ENCODE measurements around the gene VEZF1.
A peak's percentile ranks its signal among the peaks of the same experiment; 100 is the strongest.

VEZF1 gene, protein sequence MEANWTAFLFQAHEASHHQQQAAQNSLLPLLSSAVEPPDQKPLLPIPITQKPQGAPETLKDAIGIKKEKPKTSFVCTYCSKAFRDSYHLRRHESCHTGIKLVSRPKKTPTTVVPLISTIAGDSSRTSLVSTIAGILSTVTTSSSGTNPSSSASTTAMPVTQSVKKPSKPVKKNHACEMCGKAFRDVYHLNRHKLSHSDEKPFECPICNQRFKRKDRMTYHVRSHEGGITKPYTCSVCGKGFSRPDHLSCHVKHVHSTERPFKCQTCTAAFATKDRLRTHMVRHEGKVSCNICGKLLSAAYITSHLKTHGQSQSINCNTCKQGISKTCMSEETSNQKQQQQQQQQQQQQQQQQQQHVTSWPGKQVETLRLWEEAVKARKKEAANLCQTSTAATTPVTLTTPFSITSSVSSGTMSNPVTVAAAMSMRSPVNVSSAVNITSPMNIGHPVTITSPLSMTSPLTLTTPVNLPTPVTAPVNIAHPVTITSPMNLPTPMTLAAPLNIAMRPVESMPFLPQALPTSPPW

DNA sequence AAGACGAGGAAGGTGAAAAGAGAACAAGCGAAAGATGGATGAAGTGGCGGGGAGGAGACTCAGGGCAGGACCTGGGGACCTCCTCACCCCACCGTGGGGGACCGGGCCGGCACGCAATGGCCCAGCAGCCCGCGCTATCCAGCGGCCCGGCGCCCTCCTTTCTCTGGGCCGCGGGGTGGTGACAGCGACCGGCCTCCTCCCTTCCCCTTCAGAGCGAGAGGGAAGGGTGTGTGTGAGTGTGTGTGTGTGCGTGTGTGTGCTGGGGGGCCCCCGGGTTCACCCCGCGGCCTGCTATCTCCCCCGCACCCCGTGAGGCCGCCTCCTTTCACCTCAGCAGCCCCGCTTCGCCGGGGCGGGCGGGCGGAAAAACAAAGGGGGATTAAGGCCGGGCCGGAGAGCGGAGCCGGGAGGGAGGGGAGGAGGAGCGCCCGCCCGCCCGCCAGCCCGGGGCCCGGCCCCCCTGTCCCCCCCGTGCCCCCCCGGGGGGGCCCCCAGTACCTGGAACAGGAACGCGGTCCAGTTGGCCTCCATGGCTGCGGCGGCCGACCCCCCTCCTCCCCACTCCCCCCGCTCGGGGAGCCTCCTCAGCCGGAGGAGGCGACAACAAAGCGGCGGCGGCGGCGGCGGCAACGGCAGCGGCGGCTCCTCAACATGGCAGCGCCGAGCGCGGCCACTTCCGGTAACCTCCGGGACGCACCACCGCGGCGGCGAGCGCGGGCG is at the start of gene VEZF1:
Gene VEZF1, minus strand, starts transcription at position 674 of the 720 bp plus-strand sequence. Its CDS starts 143 bp downstream, at position 531.
- peaks cover 19% of the 10 kb centered on the region for H3K4me1 ChIP-seq (ENCODE audit: insufficient read depth, low read length)

GRCh38 chr17:58032691-58033415 is 44.8 kb upstream of the VEZF1 start:
- no peak overlapping the region for H3K9ac ChIP-seq (ENCODE audit: low read depth, low read length)
- no peaks in the 10 kb centered on the region for H3K9me3 ChIP-seq (ENCODE audit: control insufficient read depth, insufficient read depth, low read length)

More for the DNA sequence above, at the start of gene VEZF1:
- H3K9me3 ChIP-seq (ENCODE audit: control insufficient read depth, insufficient read depth, low read length) = no peaks in the 10 kb centered on the region
- H3K9ac ChIP-seq (ENCODE audit: low read depth, low read length) = peak within 1 kb of the TSS; percentile 80
- H3K36me3 ChIP-seq (ENCODE audit: insufficient read depth, low read length) = peaks cover 1% of the 10 kb centered on the region; the same call in 1 of the 2 replicates

GRCh38 chr17:58028578-58028977 is 40.5 kb upstream of the VEZF1 start:
- Histone ChIP-seq H3K36me3 (ENCODE audit: insufficient read depth, low read length) (no peaks in the 10 kb centered on the region), H3K9me3 (ENCODE audit: control insufficient read depth, insufficient read depth, low read length) (no peaks in the 10 kb centered on the region), H3K4me1 (ENCODE audit: insufficient read depth, low read length) (peaks cover 13% of the 10 kb centered on the region), H3K9ac (ENCODE audit: low read depth, low read length) (no peak overlapping the region)

More at GRCh38 chr17:58032691-58033415, 44.8 kb upstream of the VEZF1 start:
- Histone ChIP-seq H3K36me3 (ENCODE audit: insufficient read depth, low read length) (no peaks in the 10 kb centered on the region), H3K4me1 (ENCODE audit: insufficient read depth, low read length) (peaks cover 15% of the 10 kb centered on the region)

DNA sequence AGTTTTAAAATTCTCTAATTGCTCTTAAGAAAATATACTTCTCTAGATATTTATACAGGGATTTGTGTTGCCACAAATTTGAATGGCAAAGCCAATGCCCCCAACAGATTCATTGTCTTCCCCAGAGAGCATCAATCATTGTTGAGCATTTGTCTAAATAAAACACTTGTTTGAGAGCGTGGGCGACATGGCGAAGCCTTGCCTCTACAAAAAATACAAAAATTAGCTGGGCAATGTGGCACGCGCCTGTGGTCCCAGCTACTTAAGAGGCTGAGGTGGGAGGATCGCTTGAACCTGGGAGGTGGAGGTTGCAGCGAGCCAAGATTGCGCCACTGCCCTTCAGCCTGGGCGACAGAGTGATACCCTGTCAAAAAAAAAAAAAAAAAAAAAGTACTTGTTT is 32.3 kb upstream of the VEZF1 start:
- Histone ChIP-seq H3K4me1 (ENCODE audit: insufficient read depth, low read length) (no peaks in the 10 kb centered on the region), H3K9ac (ENCODE audit: low read depth, low read length) (no peak overlapping the region), H3K36me3 (ENCODE audit: insufficient read depth, low read length) (no peaks in the 10 kb centered on the region), H3K9me3 (ENCODE audit: control insufficient read depth, insufficient read depth, low read length) (no peaks in the 10 kb centered on the region; the same call in 1 of the 2 replicates)

- Histone ChIP-seq H3K9me3 (ENCODE audit: control insufficient read depth, insufficient read depth, low read length) (no peaks in the 10 kb centered on the region; the same call in 1 of the 2 replicates), H3K9ac (ENCODE audit: low read depth, low read length) (no peak overlapping the region), H3K36me3 (ENCODE audit: insufficient read depth, low read length) (no peaks in the 10 kb centered on the region), H3K4me1 (ENCODE audit: insufficient read depth, low read length) (no peaks in the 10 kb centered on the region)
Observed at GRCh38 chr17:58019521-58019920, 31.5 kb upstream of the VEZF1 start.

DNA sequence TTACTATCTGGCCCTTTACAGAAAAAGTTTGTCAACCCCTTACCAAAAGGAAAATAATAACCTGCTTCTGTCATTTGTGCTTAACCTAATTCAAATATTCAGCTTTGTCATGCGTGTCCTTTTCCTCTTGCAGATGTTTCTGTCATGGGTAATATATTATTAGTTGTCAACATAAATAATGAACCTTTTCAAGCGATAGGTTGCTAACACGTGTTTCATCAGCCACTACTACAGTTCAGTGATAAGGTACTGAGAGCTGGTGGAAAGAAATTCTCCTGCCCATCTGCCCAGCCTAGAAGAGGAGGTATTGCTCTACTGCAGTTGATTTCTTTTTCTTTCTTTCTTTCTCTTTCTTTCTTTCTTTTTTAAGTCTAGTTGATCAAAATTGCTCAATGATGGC is 31.0 kb upstream of the VEZF1 start:
- Histone ChIP-seq H3K4me1 (ENCODE audit: insufficient read depth, low read length) (no peaks in the 10 kb centered on the region), H3K9ac (ENCODE audit: low read depth, low read length) (no peak overlapping the region), H3K36me3 (ENCODE audit: insufficient read depth, low read length) (no peaks in the 10 kb centered on the region), H3K9me3 (ENCODE audit: control insufficient read depth, insufficient read depth, low read length) (no peaks in the 10 kb centered on the region; the same call in 1 of the 2 replicates)

GRCh38 chr17:58010067-58010799 is 22.2 kb upstream of the VEZF1 start:
- H3K36me3 ChIP-seq (ENCODE audit: insufficient read depth, low read length) = peaks cover 7% of the 10 kb centered on the region
- no peak overlapping the region for H3K9ac ChIP-seq (ENCODE audit: low read depth, low read length)
- peaks cover 5% of the 10 kb centered on the region for H3K4me1 ChIP-seq (ENCODE audit: insufficient read depth, low read length)
- no peaks in the 10 kb centered on the region for H3K9me3 ChIP-seq (ENCODE audit: control insufficient read depth, insufficient read depth, low read length)

DNA sequence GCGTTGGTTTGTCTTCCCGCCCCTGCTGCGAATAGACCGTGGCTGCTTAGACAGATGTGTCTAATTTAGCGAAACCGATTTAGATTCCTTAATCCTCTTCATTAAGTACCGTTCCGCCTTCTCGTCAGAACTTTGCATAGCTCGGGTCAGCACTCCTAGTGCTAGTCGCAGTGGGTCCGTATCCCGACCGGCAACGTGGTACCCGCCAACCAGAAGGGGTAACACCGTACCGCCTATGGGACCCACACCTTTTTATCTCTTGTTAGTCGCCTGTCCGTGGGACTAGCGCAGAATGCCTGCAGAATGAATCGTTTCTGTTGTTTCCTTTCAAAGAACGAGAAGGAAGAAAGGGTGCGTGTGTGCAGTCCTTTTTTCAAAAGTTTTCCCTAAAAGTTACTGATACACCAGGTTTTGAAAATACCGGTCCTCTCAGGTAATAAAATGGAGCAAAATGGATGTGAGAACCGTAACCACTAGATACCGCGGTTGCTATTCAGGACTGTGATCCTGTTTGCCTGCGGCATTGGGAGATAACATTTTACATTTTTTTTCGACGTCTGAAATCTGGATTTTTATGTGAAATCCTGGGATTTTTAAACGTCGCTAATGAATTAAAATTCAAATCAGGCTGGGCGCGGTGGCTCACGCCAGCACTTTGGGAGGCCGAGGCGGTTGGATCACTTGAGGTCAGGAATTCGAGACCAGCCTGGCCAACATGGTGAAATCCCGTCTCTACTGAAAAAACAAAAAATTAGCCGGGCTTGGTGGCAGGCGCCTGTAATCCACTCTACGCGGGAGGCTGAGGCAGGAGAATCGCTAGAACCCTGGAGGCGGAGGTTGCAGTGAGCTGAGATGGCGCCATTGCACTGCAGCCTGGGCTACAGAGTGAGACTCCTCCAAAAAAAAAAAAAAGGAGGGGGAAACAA is 20.0 kb upstream of the VEZF1 start:
- Histone ChIP-seq H3K9me3 (ENCODE audit: control insufficient read depth, insufficient read depth, low read length) (no peaks in the 10 kb centered on the region), H3K9ac (ENCODE audit: low read depth, low read length) (peak overlapping the region; percentile 99), H3K4me1 (ENCODE audit: insufficient read depth, low read length) (peaks cover 19% of the 10 kb centered on the region), H3K36me3 (ENCODE audit: insufficient read depth, low read length) (peaks cover 26% of the 10 kb centered on the region)

- peaks cover 26% of the 10 kb centered on the region for H3K36me3 ChIP-seq (ENCODE audit: insufficient read depth, low read length)
- no peaks in the 10 kb centered on the region for H3K9me3 ChIP-seq (ENCODE audit: control insufficient read depth, insufficient read depth, low read length)
- H3K9ac ChIP-seq (ENCODE audit: low read depth, low read length) = peak within 1 kb of the TSS; percentile 99
- H3K4me1 ChIP-seq (ENCODE audit: insufficient read depth, low read length) = peaks cover 19% of the 10 kb centered on the region
Observed at GRCh38 chr17:58006924-58007780, 19.1 kb upstream of the VEZF1 start, which contains the start of gene SRSF1. Gene SRSF1 (minus strand): TSS chr17:58007246. CDS start chr17:58007137, 109 bp downstream.

DNA sequence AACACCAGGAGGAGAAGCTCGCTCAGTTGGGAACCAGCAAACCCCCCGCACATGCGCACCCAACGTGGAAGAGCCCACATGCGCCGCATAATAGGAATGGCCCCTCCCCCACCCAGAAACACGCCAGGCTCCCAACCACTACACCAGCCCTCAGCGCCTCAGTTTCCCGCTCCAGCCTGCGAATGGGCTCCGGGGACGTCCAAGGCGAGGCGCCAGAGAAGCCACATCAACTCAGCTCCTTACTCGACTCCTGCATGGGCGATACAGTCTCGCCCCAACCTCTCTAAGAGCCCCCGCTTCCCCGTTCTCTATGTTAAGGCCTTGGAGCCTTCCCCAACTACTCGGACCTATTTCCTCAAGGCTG is 18.5 kb upstream of the VEZF1 start:
- H3K36me3 ChIP-seq (ENCODE audit: insufficient read depth, low read length) = peaks cover 26% of the 10 kb centered on the region
- H3K9me3 ChIP-seq (ENCODE audit: control insufficient read depth, insufficient read depth, low read length) = no peaks in the 10 kb centered on the region

GRCh38 chr17:58005728-58006559 is 17.9 kb upstream of the VEZF1 start:
- H3K4me1 ChIP-seq (ENCODE audit: insufficient read depth, low read length) = peaks cover 19% of the 10 kb centered on the region
- H3K36me3 ChIP-seq (ENCODE audit: insufficient read depth, low read length) = peaks cover 26% of the 10 kb centered on the region
- H3K9me3 ChIP-seq (ENCODE audit: control insufficient read depth, insufficient read depth, low read length) = no peaks in the 10 kb centered on the region

More for the DNA sequence above, 18.5 kb upstream of the VEZF1 start:
- Histone ChIP-seq H3K4me1 (ENCODE audit: insufficient read depth, low read length) (peaks cover 19% of the 10 kb centered on the region), H3K9ac (ENCODE audit: low read depth, low read length) (peak overlapping the region; percentile 99)

More at GRCh38 chr17:58005728-58006559, 17.9 kb upstream of the VEZF1 start:
- peak overlapping the region; percentile 99 for H3K9ac ChIP-seq (ENCODE audit: low read depth, low read length)
